DMS153 treated with DMSO at 0.1 percent for 48 hours (cell line): ENCODE results near the gene PRSS23.
"Not testable (repeated sequence)": the region's sequence is repeated elsewhere in the genome, so short reads cannot be mapped to it uniquely, and the experiment has no call there.

Experiments
- DNase-seq: peaks from one replicate; lab custom pipeline; 2025; ENCODE audit not compliant: unreplicated experiment; lab: John Stamatoyannopoulos, UW

Gene PRSS23

DNA sequence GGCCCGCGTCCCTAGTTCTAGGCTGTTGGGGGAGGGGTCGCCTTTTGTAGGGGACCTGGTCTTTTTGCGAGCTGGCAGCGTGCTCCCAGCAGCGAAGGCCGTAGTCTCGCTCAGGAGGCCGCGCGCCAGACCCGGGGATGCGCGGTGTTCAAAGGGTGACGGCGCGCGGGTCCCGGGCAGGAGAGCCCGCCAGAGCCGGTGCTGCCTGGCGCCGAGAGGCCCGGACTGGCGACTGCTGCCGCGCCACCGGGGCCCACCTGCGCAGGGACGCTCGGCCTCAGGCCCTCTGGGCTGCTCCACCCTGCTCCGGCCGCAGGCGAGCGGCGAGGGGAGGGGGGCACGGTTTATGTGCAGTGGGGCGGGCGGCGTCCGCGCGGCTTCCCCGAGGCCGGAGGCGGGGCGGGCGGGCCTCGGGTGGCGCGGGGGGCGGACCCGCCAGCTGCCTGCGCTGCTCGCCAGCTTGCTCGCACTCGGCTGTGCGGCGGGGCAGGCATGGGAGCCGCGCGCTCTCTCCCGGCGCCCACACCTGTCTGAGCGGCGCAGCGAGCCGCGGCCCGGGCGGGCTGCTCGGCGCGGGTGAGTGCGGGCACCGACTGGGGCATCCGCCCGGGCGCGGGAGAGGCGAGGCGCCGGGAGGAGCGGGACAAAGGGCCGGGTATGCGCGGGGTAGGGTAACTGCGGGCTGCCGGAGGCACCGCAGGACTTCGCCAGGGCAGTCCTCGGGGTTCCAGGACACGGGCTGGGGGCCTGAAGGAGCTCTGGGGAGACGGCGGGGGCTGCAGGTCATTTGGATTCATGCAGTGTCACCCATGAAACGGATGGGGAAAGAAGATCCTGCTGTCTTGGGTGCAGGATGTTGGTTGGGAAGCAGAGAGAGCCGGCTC lies at the start of gene PRSS23:
Gene PRSS23, plus strand, starts transcription at position 467 of the 884 bp plus-strand sequence. CDS start 7,102 bp downstream, outside the sequence.
- DNase-seq, result peak; percentile 25

GRCh38 chr11:86753459-86753858 lies 46.9 kb upstream of the PRSS23 start:
- DNase-seq, result no peak

DNA sequence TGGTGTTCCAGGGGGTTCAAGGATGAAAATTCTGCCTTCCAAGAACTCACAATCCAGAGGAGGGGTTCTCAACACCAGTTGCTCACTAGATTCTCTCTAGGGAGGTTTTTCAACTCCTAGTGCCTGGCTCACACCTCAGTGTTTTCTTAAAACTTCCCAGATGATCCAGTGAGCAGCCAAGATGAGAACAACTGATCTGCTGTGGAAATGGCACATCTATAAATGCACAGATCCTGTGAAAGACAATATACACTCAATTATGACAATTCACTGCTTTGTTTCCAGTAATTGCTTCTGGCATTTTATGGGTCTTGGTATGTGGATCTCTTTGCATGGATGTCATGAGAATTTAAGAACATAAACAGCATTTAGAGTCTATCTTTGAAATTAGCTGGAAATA lies 45.2 kb upstream of the PRSS23 start:
- no peak for DNase-seq

- DNase-seq, result no peak
Measured at GRCh38 chr11:86758171-86758570, 42.2 kb upstream of the PRSS23 start.

- no peak for DNase-seq
Measured at GRCh38 chr11:86760577-86760976, 39.8 kb upstream of the PRSS23 start.

- no peak for DNase-seq
Measured at GRCh38 chr11:86761978-86762377, 38.4 kb upstream of the PRSS23 start.

GRCh38 chr11:86765203-86765602 lies 35.1 kb upstream of the PRSS23 start:
- DNase-seq, result no peak

GRCh38 chr11:86765878-86766277 lies 34.5 kb upstream of the PRSS23 start:
- DNase-seq, result no peak

DNA sequence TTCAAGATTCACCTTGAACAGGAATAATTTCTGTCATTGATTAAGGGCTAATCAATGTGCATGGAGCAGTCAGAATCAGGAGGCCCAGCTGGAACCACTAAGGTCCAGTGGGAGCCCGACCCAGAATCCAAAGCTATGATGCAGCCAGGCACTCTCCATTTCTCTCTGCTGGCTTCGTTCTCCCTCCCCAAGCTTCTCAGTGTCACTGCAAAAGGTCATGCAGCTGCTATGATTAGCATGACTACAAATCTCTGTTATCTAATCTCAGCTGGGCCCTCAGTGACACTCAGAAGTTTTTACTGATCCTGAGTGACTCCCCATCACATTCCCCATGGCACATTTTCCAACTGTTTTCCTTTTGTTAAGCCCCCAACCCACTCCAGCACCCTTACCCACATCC lies 31.1 kb upstream of the PRSS23 start:
- DNase-seq, result no peak

DNA sequence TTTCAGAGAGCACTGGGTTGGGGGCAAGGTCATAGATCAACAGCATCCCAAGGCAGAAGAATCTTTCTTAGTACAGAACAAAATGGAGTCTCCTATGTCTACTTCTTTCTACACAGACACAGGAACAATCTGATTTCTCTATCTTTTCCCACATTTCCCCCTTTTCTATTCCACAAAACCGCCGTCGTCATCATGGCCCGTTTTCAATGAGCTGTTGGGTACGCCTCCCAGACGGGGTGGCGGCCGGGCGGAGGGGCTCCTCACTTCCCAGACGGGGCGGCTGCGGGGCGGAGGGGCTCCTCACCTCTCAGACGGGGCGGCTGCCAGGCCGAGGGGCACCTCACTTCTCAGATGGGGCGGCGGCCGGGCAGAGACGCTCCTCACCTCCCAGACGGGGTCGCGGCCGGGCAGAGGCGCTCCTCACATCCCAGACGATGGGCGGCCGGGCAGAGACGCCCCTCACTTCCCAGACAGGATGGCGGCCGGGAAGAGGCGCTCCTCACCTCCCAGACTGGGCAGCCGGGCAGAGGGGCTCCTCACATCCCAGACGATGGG lies 29.8 kb upstream of the PRSS23 start:
- not testable (repeated sequence) for DNase-seq

DNA sequence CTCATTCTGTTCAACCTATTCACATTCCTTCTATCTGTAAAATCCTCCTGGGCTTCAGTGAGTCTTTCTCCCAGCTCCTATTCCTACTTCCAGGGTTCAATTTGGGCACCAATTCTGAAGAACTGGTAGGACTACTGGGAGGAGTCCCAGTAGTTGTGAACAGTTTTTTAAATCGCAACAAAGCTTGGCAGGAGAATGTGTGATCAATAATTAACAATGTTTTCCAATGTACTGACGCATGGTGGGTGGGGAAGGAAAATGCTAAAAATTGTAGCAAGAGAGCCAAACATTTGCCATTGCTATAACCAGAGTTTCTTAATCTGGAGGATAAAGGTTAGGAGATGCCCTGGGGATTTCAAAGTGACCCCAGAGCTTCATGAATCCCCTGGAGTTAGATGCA lies 27.3 kb upstream of the PRSS23 start:
- DNase-seq, result no peak

- no peak for DNase-seq
Measured at GRCh38 chr11:86773513-86774252, 26.7 kb upstream of the PRSS23 start.

- DNase-seq, result no peak
Measured at GRCh38 chr11:86774417-86774816, 25.9 kb upstream of the PRSS23 start.

DNA sequence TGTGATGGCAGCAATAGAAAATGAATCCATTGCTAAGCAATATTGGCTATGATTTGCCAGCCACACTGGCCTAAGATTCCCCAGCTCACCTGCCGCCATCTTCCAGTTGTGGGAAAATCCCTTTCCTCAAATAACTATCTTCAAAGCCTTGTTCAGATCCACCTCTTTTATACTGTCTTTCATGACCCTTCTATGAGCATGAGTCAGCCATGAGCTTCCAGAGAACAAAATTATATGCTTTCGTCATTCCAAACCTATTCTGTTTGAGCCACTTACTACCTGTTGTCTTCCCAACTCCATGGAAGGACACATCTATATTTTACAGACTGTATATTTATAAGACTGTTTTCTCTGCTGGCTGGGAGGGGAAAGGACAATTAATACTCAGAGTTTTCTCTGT lies 25.0 kb upstream of the PRSS23 start:
- no peak for DNase-seq

DNA sequence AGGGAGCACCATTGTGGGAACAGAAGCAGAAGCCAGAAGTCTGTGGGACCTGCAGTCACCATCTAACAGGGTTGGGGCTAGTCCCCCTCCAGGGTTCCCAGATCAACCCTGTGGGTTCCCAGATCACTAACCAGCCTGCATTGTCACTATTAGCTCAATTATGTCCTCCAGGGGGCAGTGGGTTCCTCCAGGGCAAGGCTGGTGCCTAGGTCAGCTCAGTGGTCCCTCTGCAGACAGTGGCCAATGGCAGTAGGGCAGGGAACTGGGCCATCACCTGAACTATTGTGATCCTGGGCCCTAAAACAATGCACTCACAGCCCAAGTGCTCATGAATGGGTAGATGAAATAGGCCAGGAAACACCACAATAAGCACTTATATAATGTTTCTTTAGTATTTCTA lies 18.8 kb upstream of the PRSS23 start:
- DNase-seq, result no peak

DNA sequence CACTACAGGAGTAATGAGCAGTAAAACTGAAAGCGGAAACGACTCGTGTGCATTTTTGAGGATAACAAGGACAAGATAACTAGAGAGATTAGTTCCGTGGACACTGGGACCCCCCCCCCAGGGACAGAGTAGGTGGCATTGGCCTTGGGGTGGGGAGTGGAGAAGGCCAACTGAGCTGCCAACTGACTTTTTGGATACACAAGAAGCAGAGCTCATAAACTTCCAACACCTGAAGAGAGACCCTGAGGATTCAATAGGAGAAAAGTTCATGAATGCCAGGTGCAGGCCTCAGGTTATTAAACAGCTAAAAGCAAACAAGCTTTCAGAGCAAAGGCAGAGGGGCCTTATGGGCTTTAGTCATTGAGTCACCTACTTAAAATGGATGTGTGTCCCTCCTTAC lies 17.6 kb upstream of the PRSS23 start:
- DNase-seq, result no peak

DNA sequence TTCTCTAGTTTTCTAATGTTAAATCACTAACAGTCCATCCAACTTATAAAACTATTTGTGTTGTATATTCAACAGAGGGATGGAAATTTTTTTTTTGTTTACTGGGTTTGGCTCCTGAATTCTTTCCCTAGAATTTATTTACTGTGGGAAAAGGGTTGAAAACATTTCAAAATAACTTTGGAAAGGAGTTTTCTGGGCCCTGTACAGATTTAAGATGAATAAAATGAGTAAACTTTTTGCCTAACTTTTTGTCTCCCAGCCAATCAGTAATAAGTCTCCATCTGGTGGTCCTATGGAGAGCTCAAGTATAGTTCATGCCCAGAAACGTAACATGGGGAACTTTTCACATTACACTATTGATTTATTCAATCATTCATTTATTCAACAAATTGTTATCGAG lies 16.7 kb upstream of the PRSS23 start:
- no peak for DNase-seq

DNA sequence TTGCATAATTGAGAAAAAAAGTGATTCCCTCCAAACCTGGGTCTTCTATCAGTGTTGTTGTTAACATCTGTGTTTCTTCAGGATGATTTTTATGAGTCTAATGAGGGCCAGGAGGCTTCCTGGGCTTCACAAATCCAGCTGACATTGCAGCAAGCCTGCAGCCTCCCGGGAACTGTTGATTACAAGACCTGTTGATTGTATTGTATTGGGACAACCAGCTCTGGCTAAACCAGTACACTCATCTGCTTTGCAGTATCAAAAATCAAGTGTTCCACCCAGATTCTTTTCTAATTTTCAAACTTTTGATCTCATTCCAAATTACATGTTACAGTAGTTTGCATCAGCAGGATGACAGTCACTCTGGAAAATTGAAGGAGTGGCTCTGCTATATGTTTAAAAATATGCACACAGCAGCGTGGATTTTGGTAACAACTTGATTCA lies 16.1 kb upstream of the PRSS23 start:
- DNase-seq, result no peak

- no peak for DNase-seq
Measured at GRCh38 chr11:86785576-86785975, 14.8 kb upstream of the PRSS23 start.

DNA sequence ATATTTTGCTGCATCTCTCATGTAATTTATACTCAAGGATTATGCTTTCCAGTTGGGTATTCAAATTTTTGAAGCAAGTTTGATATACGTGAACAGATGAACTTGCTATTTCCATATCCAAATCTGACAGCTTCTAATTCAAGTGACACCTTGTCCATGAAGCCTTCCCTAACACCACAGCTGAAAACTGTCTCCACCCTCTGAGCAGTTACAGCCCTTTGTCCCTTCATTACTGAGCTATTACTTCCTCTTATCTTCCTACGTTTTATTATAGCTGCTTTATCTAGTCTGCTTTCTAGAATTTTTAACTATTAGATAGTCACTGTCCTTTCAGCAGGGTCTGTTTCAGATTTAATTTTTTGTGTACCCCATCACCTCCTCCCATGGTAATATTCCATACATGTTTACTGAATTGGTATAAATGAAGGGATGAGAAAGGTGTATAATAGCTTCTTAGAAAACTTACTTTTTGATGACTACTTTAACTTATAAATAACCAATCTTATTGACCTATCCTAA lies 13.3 kb upstream of the PRSS23 start:
- no peak for DNase-seq

DNA sequence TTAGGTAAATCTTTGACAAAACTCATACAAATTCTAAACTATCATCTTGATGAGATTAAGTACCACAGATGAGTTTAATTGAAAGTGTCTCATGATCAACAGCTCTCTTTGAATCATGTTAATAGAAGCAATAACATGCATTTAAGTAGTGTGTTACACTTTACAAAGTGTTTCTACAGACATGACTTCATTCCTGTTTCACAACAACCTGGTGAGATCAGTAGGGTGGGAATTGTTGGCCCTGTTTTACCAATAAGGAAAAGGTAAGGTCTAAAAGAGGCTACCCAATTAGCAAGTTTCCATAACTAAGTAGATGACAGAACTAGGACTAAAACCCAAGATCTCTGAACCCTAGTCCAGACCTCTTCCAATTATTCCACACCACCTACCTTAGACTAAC lies 12.7 kb upstream of the PRSS23 start:
- no peak for DNase-seq
